Panc1 (cell line): ENCODE results near the gene CES4A. TPM values are rescaled to one million over a fixed set of nuclear protein-coding genes. Genes with fewer than 3 reads are reported as not detected.

Source experiments
- ATAC-seq: fragments of 200-7000 bp; cut with Tn5 transposase; 2 replicates; pipeline ENCODE4 v1.9.1; 2020; ENCODE audit warnings: mild to moderate bottlenecking, moderate library complexity
- BruUV-seq: library from RNA; stranded (reverse); fragments of 400-500 nt; replicated peaks from 2 replicates; lab custom pipeline; 2021; lab: Mats Ljungman, UMichigan
- CTCF ChIA-PET: fragments of 300-600 bp; sonication (Branson Sonifier 250); formaldehyde crosslinking; loops from one replicate; lab custom pipeline; 2022; ENCODE audit warnings: antibody characterized with exemption; lab: Charles Lee
- POLR2A ChIA-PET: fragments of 300-600 bp; sonication (Branson Sonifier 250); formaldehyde crosslinking; loops from one replicate; lab custom pipeline; 2022; ENCODE audit warnings: antibody characterized with exemption; lab: Charles Lee
- DNase-seq: peaks from one replicate; pipeline ENCODE4 v3.0.0-alpha.2; 2010; ENCODE audit warnings: low read depth, low spot score
- H3K27ac ChIP-seq: 2 replicates; pipeline ENCODE4 v1.5.1; 2011; ENCODE audit warnings: mild to moderate bottlenecking, low read length, inconsistent platforms
- H3K27me3 ChIP-seq: fragments of 200-500 bp; sonication (Bioruptor generic); 2 replicates; pipeline ENCODE4 v1.6.0; 2014; ENCODE audit warnings: low read length, inconsistent platforms; ENCODE audit not compliant: control insufficient read depth, insufficient read depth
- H3K36me3 ChIP-seq: fragments of 200-500 bp; sonication (Bioruptor generic); 2 replicates; pipeline ENCODE4 v1.5.1; 2014; ENCODE audit warnings: inconsistent platforms, mild to moderate bottlenecking, low read length, moderate library complexity; ENCODE audit not compliant: control insufficient read depth, insufficient read depth
- H3K4me1 ChIP-seq: 2 replicates; pipeline ENCODE4 v1.5.1; 2011; ENCODE audit warnings: inconsistent platforms, mild to moderate bottlenecking, low read length, moderate library complexity; ENCODE audit not compliant: control insufficient read depth, insufficient read depth
- H3K4me3 ChIP-seq, 2 experiments: 2 replicates each; pipeline ENCODE4 v1.5.1; 2011 to 2012; ENCODE audit warnings: low read depth in 2 of 2, low read length in 2 of 2, mild to moderate bottlenecking in 2 of 2, inconsistent platforms in 1 of 2, moderate library complexity in 1 of 2
- H3K9me3 ChIP-seq: fragments of 200-500 bp; sonication (Bioruptor generic); 2 replicates; pipeline ENCODE4 v1.5.1; 2014; ENCODE audit warnings: low read depth, mild to moderate bottlenecking, inconsistent platforms, low read length, moderate library complexity; ENCODE audit not compliant: control insufficient read depth, insufficient read depth
- POLR2AphosphoS5 ChIP-seq: IDR thresholded peaks from 2 replicates; pipeline ENCODE4 v1.6.1; 2012; ENCODE audit warnings: mild to moderate bottlenecking, low read depth, low read length, moderate library complexity
- SIN3A ChIP-seq: IDR thresholded peaks from 2 replicates; pipeline ENCODE4 v1.6.1; 2012; ENCODE audit warnings: low read depth, mild to moderate bottlenecking, low read length, moderate library complexity, borderline replicate concordance; ENCODE audit not compliant: insufficient read depth
- TCF7L2 ChIP-seq: IDR thresholded peaks from 2 replicates; pipeline ENCODE4 v1.6.1; 2011; ENCODE audit warnings: mild to moderate bottlenecking, low read depth, low read length, inconsistent platforms
- in situ Hi-C: cut with HindIII; loops from 2 replicates; pipeline ENCODE4 v1.10.0; 2016; ENCODE audit warnings: low sequenced_read_pairs, low pct_unique_long_range_greater_than_20kb
- intact Hi-C: fragments of 100-400 bp; cut with micrococcal nuclease; formaldehyde crosslinking; loops from one replicate; pipeline ENCODE4 v1.10.0; 2022; ENCODE audit not compliant: unreplicated experiment
- total RNA-seq: library from RNA; stranded (reverse); gene quantifications from one replicate; pipeline ENCODE4 v1.2.1, GENCODE V29; 2021; ENCODE audit not compliant: unreplicated experiment
- TF ChIP-seq, protein P1 (sequence below), 2 experiments: IDR thresholded peaks; 2 replicates each; pipeline ENCODE4 v1.6.1; 2011 to 2012; ENCODE audit warnings: low read depth in 2 of 2, control low read depth in 1 of 2, low read length in 1 of 2, mild to moderate bottlenecking in 1 of 2, moderate library complexity in 1 of 2; ENCODE audit not compliant: insufficient read depth in 1 of 2
- TF ChIP-seq, protein P2 (sequence below): fragments of 450-650 bp; IDR thresholded peaks from 2 replicates; pipeline ENCODE4 v1.5.1; 2017; ENCODE audit warnings: mild to moderate bottlenecking

Gene CES4A
- total RNA-seq, 1 experiment from 2014 or later, result 6.1 TPM

GRCh38 chr16:66949472-66949871, 38.9 kb upstream of the CES4A start:
- CTCF ChIA-PET, result interaction anchor here (0.6 kb wide), 1 partner anchor 8 kb away, joined by 9 read pairs; no protein-coding TSS in a partner anchor
- H3K27ac ChIP-seq, result no peak overlapping the region
- no peaks in the 10 kb centered on the region for H3K36me3 ChIP-seq
- no peaks in the 10 kb centered on the region for H3K27me3 ChIP-seq
- H3K4me1 ChIP-seq, result peaks cover 7% of the 10 kb centered on the region
- H3K9me3 ChIP-seq, result no peaks in the 10 kb centered on the region
- no peak for TF ChIP-seq POLR2AphosphoS5
- no TSS peak for BruUV-seq
- POLR2A ChIA-PET, result no interaction called here
- no peak for ATAC-seq
- intact Hi-C loops (loop anchor here (5.0 kb wide), 1 partner anchor 52 kb away; no protein-coding TSS in a partner anchor), in situ Hi-C loops (no loop called here)
- no peak overlapping the region for H3K4me3 ChIP-seq
- no peak for DNase-seq

DNA sequence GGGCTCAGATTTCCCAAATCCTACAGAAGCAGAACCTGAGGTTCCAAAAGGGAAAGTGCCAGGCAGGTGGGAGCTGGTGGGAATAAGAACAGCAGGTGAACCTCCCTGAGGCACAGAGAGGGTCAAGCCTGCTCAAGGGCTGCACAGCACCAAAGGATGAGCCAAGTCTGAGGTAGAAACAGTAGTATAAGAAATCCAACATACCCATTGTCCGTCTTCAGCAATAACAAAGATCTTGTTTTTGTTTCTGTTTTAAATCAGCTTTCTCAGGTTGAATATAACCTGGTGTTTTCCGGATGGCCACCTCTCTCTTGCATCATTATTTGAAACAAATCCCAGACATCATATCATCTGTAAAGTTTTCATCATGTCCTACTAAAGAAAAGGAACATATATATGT, 38.0 kb upstream of the CES4A start:
- POLR2A ChIA-PET, result no interaction called here
- H3K27me3 ChIP-seq, result no peaks in the 10 kb centered on the region
- peaks cover 7% of the 10 kb centered on the region for H3K4me1 ChIP-seq
- no peak for ATAC-seq
- no peak for TF ChIP-seq SIN3A
- TF ChIP-seq, protein P1, sequence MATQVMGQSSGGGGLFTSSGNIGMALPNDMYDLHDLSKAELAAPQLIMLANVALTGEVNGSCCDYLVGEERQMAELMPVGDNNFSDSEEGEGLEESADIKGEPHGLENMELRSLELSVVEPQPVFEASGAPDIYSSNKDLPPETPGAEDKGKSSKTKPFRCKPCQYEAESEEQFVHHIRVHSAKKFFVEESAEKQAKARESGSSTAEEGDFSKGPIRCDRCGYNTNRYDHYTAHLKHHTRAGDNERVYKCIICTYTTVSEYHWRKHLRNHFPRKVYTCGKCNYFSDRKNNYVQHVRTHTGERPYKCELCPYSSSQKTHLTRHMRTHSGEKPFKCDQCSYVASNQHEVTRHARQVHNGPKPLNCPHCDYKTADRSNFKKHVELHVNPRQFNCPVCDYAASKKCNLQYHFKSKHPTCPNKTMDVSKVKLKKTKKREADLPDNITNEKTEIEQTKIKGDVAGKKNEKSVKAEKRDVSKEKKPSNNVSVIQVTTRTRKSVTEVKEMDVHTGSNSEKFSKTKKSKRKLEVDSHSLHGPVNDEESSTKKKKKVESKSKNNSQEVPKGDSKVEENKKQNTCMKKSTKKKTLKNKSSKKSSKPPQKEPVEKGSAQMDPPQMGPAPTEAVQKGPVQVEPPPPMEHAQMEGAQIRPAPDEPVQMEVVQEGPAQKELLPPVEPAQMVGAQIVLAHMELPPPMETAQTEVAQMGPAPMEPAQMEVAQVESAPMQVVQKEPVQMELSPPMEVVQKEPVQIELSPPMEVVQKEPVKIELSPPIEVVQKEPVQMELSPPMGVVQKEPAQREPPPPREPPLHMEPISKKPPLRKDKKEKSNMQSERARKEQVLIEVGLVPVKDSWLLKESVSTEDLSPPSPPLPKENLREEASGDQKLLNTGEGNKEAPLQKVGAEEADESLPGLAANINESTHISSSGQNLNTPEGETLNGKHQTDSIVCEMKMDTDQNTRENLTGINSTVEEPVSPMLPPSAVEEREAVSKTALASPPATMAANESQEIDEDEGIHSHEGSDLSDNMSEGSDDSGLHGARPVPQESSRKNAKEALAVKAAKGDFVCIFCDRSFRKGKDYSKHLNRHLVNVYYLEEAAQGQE (IDR thresholded peaks at IDR 0.05; ENCODE audit: insufficient read depth in 1 of 2, low read depth in 2 of 2, low read length in 1 of 2), result no peak
- no peak for TF ChIP-seq TCF7L2
- TF ChIP-seq POLR2AphosphoS5, result no peak
- TF ChIP-seq, protein P2, sequence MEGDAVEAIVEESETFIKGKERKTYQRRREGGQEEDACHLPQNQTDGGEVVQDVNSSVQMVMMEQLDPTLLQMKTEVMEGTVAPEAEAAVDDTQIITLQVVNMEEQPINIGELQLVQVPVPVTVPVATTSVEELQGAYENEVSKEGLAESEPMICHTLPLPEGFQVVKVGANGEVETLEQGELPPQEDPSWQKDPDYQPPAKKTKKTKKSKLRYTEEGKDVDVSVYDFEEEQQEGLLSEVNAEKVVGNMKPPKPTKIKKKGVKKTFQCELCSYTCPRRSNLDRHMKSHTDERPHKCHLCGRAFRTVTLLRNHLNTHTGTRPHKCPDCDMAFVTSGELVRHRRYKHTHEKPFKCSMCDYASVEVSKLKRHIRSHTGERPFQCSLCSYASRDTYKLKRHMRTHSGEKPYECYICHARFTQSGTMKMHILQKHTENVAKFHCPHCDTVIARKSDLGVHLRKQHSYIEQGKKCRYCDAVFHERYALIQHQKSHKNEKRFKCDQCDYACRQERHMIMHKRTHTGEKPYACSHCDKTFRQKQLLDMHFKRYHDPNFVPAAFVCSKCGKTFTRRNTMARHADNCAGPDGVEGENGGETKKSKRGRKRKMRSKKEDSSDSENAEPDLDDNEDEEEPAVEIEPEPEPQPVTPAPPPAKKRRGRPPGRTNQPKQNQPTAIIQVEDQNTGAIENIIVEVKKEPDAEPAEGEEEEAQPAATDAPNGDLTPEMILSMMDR, result no peak
- intact Hi-C loops (loop anchor here (10.0 kb wide), 1 partner anchor 234 kb away; the partner anchor contains the start of gene MATCAP1), in situ Hi-C loops (no loop called here)
- BruUV-seq, result no TSS peak
- H3K9me3 ChIP-seq, result no peaks in the 10 kb centered on the region
- no peak for DNase-seq
- H3K36me3 ChIP-seq, result no peaks in the 10 kb centered on the region
- no peak overlapping the region for H3K4me3 ChIP-seq
- H3K27ac ChIP-seq, result no peak overlapping the region
- CTCF ChIA-PET, result no interaction called here

- H3K9me3 ChIP-seq, result no peaks in the 10 kb centered on the region
- in situ Hi-C loops (no loop called here), intact Hi-C loops (loop anchor here (10.0 kb wide), 1 partner anchor 234 kb away; the partner anchor contains the start of gene MATCAP1)
- H3K36me3 ChIP-seq, result no peaks in the 10 kb centered on the region
- H3K4me1 ChIP-seq, result peaks cover 7% of the 10 kb centered on the region
- DNase-seq, result no peak
- no TSS peak for BruUV-seq
- H3K4me3 ChIP-seq, result no peak overlapping the region
- POLR2A ChIA-PET, result no interaction called here
- CTCF ChIA-PET, result no interaction called here
- TF ChIP-seq, protein P1 (IDR thresholded peaks at IDR 0.05; ENCODE audit: insufficient read depth in 1 of 2, low read depth in 2 of 2, low read length in 1 of 2), result no peak
- no peak for TF ChIP-seq POLR2AphosphoS5
- no peak for TF ChIP-seq SIN3A
- TF ChIP-seq, protein P2, result no peak
- TF ChIP-seq TCF7L2, result no peak
- H3K27me3 ChIP-seq, result no peaks in the 10 kb centered on the region
- no peak for ATAC-seq
- H3K27ac ChIP-seq, result no peak overlapping the region
Observed at GRCh38 chr16:66950971-66951790, 37.2 kb upstream of the CES4A start.
